ENCODE measurements around the gene DEDD. TPM values are rescaled to one million over a fixed set of nuclear protein-coding genes. Genes with fewer than 3 reads are reported as not detected.

Gene DEDD
- total RNA-seq, 1 experiment from 2014 or later, result 32.8 TPM

- intact Hi-C loops (cut with micrococcal nuclease), result loop anchor here (1.0 kb wide), 1 partner anchor 24 kb away; no protein-coding TSS in a partner anchor
- Histone ChIP-seq H3K27me3 (ENCODE audit: insufficient read depth, low read length) (no peaks in the 10 kb centered on the region), H3K4me2 (ENCODE audit: low read length) (no peak overlapping the region), H3K9ac (ENCODE audit: low read length) (no peak overlapping the region), H3K27ac (ENCODE audit: low read depth, low read length) (no peak overlapping the region), H3K9me3 (ENCODE audit: control insufficient read depth in 1 of 2, insufficient read depth in 1 of 2, low read depth in 1 of 2, low read length in 2 of 2) (no peaks in the 10 kb centered on the region), H3K4me1 (ENCODE audit: control insufficient read depth in 1 of 2, insufficient read depth in 2 of 2, low read length in 2 of 2) (peaks cover 0 to 46% of the 10 kb centered on the region in 2 experiments; a peak in 2 of 4 replicates), H3K9me2 (ENCODE audit: insufficient read depth) (no peaks in the 10 kb centered on the region), H3K36me3 (ENCODE audit: control insufficient read depth in 1 of 2, insufficient read depth in 2 of 2, low read length in 2 of 2) (no peaks in the 10 kb centered on the region), H4K20me1 (ENCODE audit: insufficient read depth) (no peaks in the 10 kb centered on the region), H2AFZ (ENCODE audit: low read depth, low read length, poor library complexity, severe bottlenecking) (no peak overlapping the region), H3K4me3 (replicated peaks in 1 of 2; ENCODE audit: low read depth in 1 of 2, low read length in 2 of 2) (no peak overlapping the region), H3K79me2 (ENCODE audit: insufficient read depth, low read length) (no peaks in the 10 kb centered on the region)
- DNase-seq (ENCODE audit: low read depth, low spot score), result no peak
- POLR2A ChIA-PET, result interaction anchor here (0.7 to 1.2 kb wide), 2 partner anchors 25 to 45 kb away, joined by 4 to 5 read pairs; partner anchors contain the start of genes NIT1 and PFDN2
- ATAC-seq, result no peak
- CTCF ChIA-PET, result interaction anchor here (1.1 to 3.1 kb wide), 2 partner anchors 12 to 25 kb away, joined by 3 to 25 read pairs; partner anchors contain the start of gene KLHDC9
- TF ChIP-seq, protein P1, sequence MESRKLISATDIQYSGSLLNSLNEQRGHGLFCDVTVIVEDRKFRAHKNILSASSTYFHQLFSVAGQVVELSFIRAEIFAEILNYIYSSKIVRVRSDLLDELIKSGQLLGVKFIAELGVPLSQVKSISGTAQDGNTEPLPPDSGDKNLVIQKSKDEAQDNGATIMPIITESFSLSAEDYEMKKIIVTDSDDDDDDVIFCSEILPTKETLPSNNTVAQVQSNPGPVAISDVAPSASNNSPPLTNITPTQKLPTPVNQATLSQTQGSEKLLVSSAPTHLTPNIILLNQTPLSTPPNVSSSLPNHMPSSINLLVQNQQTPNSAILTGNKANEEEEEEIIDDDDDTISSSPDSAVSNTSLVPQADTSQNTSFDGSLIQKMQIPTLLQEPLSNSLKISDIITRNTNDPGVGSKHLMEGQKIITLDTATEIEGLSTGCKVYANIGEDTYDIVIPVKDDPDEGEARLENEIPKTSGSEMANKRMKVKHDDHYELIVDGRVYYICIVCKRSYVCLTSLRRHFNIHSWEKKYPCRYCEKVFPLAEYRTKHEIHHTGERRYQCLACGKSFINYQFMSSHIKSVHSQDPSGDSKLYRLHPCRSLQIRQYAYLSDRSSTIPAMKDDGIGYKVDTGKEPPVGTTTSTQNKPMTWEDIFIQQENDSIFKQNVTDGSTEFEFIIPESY (IDR thresholded peaks at IDR 0.05; ENCODE audit: extremely low read depth, insufficient replicate concordance, low read length), result no peak
- TF ChIP-seq FOSL1 (IDR thresholded peaks at IDR 0.05; ENCODE audit: low read depth) (no peak), ELF1 (IDR thresholded peaks at IDR 0.05; ENCODE audit: borderline replicate concordance, low read depth) (no peak), MAX (IDR thresholded peaks at IDR 0.05) (no peak), SIN3A (IDR thresholded peaks at IDR 0.05; ENCODE audit: low read depth) (no peak), SP1 (IDR thresholded peaks at IDR 0.05; ENCODE audit: low read depth) (no peak), JUND (IDR thresholded peaks at IDR 0.05) (no peak), TCF7L2 (IDR thresholded peaks at IDR 0.05; ENCODE audit: borderline replicate concordance, extremely low read depth, insufficient read depth, insufficient read length) (no peak), YY1 (IDR thresholded peaks at IDR 0.05; ENCODE audit: extremely low read depth, insufficient replicate concordance, low read depth, low read length) (no peak), ZNF274 (IDR thresholded peaks at IDR 0.05; ENCODE audit: low read depth, low read length) (no peak), RAD21 (IDR thresholded peaks at IDR 0.05; ENCODE audit: low read depth) (no peak)
- RAD21 ChIA-PET (ENCODE audit: low non-redundant PET in 1 of 2, low total read pairs in 2 of 2, uncharacterized antibody in 2 of 2, unreplicated experiment in 2 of 2), result interaction anchor here in 1 of 2 experiments (1.2 to 1.3 kb wide), 2 partner anchors 24 to 81 kb away, joined by 3 to 5 read pairs; no protein-coding TSS in a partner anchor
- BruUV-seq (replicated peaks), result no TSS peak
Observed at GRCh38 chr1:161072751-161073449, 59.6 kb downstream of the DEDD start.

All from HCT116 (cell line).